ENCODE results near the gene MCAM. TPM values are rescaled to one million over a fixed set of nuclear protein-coding genes. Genes with fewer than 3 reads are reported as not detected.

The MCAM gene
- total and polyA plus RNA-seq, 4 donors = 2.2 to 49.6 (median 9.3) TPM

GRCh38 chr11:119319700-119320239 is 2.8 kb upstream of the MCAM start:
- Histone ChIP-seq H3K9me3 (ENCODE audit: control insufficient read depth in 4 of 4, low read length in 3 of 4) (no peaks in the 10 kb centered on the region), H3K36me3 (ENCODE audit: control insufficient read depth in 4 of 4, insufficient read depth in 3 of 4, low read depth in 1 of 4, low read length in 3 of 4) (no peaks in the 10 kb centered on the region), H3K27me3 (ENCODE audit: control insufficient read depth in 4 of 4, insufficient read depth in 4 of 4, low read length in 3 of 4) (peaks cover 0 to 8% (median 3%) of the 10 kb centered on the region in 4 donors), H3K9ac (ENCODE audit: low read depth in 1 of 2, low read length in 2 of 2) (no peak overlapping the region), H3K27ac (ENCODE audit: low read depth in 1 of 2, low read length in 2 of 2) (peak overlapping the region; percentile 65 to 69), H3K4me3 (ENCODE audit: low read depth in 1 of 3, low read length in 3 of 3) (no peak overlapping the region), H3K4me1 (ENCODE audit: control insufficient read depth in 4 of 4, insufficient read depth in 4 of 4, low read length in 3 of 4) (peaks cover 12 to 37% (median 25%) of the 10 kb centered on the region in 4 donors)
- TF ChIP-seq NR2F2 (IDR thresholded peaks at IDR 0.05) (peak; percentile 73), FOXA1 (IDR thresholded peaks at IDR 0.05) (no peak), MAX (IDR thresholded peaks at IDR 0.05) (no peak), FOXA2 (IDR thresholded peaks at IDR 0.05) (no peak), SP1 (IDR thresholded peaks at IDR 0.05) (peak; percentile 22)
- DNase-seq (ENCODE audit: low spot score) = no peak
- 58% methylated on average over 11 of the region's 11 CpGs for WGBS

DNA sequence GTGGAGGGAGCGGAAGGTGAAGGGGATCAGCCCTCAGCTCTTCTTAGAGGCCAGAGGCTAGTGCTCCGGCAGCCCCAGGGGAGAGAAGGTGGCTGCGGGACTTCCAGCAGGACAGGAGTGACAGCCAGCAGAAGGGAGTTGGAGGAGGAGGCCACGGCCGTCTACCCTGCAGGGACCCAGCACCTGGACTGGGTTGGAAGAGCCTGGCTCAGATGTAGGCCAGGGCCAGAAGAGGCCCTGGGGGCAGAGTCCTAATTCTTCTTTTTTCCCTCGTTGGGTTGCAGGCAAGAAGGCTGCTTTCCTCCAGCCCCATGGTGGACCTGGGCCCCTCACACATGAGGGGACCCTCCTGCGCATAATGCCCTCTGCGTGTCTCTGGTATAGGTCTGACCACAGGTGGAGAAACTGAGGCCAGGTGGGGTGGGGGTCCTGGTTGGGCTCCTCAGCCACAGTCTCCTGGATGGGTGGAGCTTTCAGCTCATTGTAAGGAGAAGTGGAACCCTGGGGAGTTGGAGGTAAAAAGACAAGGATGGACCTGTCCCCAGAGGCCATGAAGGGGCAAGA is 2.3 kb upstream of the MCAM start:
- H3K36me3 ChIP-seq (ENCODE audit: control insufficient read depth in 4 of 4, insufficient read depth in 3 of 4, low read depth in 1 of 4, low read length in 3 of 4) = no peaks in the 10 kb centered on the region
- WGBS = 76% methylated on average over 8 of the region's 8 CpGs
- DNase-seq (ENCODE audit: low spot score) = no peak
- no peak overlapping the region for H3K9ac ChIP-seq (ENCODE audit: low read depth in 1 of 2, low read length in 2 of 2)
- peaks cover 12 to 37% (median 25%) of the 10 kb centered on the region in 4 donors for H3K4me1 ChIP-seq (ENCODE audit: control insufficient read depth in 4 of 4, insufficient read depth in 4 of 4, low read length in 3 of 4)
- no peak overlapping the region for H3K4me3 ChIP-seq (ENCODE audit: low read depth in 1 of 3, low read length in 3 of 3)
- peaks cover 0 to 8% (median 3%) of the 10 kb centered on the region in 4 donors for H3K27me3 ChIP-seq (ENCODE audit: control insufficient read depth in 4 of 4, insufficient read depth in 4 of 4, low read length in 3 of 4)
- peak overlapping the region; percentile 60 to 65 for H3K27ac ChIP-seq (ENCODE audit: low read depth in 1 of 2, low read length in 2 of 2)
- no peak for TF ChIP-seq TAF1 (conservative IDR thresholded peaks at IDR 0.05)
- H3K9me3 ChIP-seq (ENCODE audit: control insufficient read depth in 4 of 4, low read length in 3 of 4) = no peaks in the 10 kb centered on the region

- no peak for DNase-seq (ENCODE audit: low spot score)
- Histone ChIP-seq H3K9ac (ENCODE audit: low read depth in 1 of 2, low read length in 2 of 2) (no peak overlapping the region), H3K36me3 (ENCODE audit: control insufficient read depth in 4 of 4, insufficient read depth in 3 of 4, low read depth in 1 of 4, low read length in 3 of 4) (no peaks in the 10 kb centered on the region), H3K27me3 (ENCODE audit: control insufficient read depth in 4 of 4, insufficient read depth in 4 of 4, low read length in 3 of 4) (peaks cover 0 to 8% (median 3%) of the 10 kb centered on the region in 4 donors), H3K9me3 (ENCODE audit: control insufficient read depth in 4 of 4, low read length in 3 of 4) (no peaks in the 10 kb centered on the region), H3K27ac (ENCODE audit: low read depth in 1 of 2, low read length in 2 of 2) (peak overlapping the region; percentile 60 to 65), H3K4me1 (ENCODE audit: control insufficient read depth in 4 of 4, insufficient read depth in 4 of 4, low read length in 3 of 4) (peaks cover 12 to 37% (median 25%) of the 10 kb centered on the region in 4 donors), H3K4me3 (ENCODE audit: low read depth in 1 of 3, low read length in 3 of 3) (no peak overlapping the region)
- 67% methylated on average over 22 of the region's 22 CpGs for whole genome bisulfite sequencing
- TF ChIP-seq RAD21 (IDR thresholded peaks at IDR 0.05) = no peak
- peak; percentile 20 for TF ChIP-seq NR2F2 (IDR thresholded peaks at IDR 0.05)
- peak; percentile 23 for TF ChIP-seq SP1 (IDR thresholded peaks at IDR 0.05)
Observed at GRCh38 chr11:119318240-119319135, 1.6 kb upstream of the MCAM start.

DNA sequence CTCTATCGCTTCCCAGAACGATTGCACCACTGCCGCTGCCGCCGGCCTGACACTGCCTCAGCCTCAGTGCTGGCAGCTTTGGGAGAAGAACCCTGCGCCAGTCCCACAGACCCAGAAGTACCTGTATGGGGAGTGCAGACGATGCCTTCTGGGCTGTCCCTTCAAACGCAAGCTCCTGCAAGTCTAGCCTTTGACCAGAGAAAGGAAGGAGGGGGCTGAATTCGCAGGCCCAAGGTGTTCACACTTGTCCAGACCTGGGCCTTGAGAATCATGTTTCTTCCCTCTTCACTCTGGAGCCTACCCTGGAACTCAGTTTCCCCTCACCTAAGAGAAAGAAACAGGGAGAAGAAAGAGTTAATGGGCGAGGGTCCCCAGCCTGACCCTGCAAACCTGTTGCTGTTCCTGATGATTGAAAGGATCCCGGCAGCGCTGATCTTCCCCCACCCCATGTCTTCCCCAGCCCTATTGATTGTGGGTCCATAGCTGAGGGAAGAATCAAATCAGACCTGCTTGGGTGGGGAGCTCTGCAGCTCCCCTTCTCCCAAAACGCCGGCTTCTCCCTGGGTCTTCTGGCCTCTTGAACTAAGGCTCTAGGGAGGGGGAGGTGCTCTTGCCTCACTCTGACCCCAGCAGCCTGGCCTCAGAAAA is 786 bp upstream of the MCAM start:
- H3K4me1 ChIP-seq (ENCODE audit: control insufficient read depth in 4 of 4, insufficient read depth in 4 of 4, low read length in 3 of 4) = peaks cover 12 to 37% (median 25%) of the 10 kb centered on the region in 4 donors
- no peaks in the 10 kb centered on the region for H3K9me3 ChIP-seq (ENCODE audit: control insufficient read depth in 4 of 4, low read length in 3 of 4)
- H3K27ac ChIP-seq (ENCODE audit: low read depth in 1 of 2, low read length in 2 of 2) = no peak overlapping the region
- no peak overlapping the region for H3K4me3 ChIP-seq (ENCODE audit: low read depth in 1 of 3, low read length in 3 of 3)
- DNase-seq (ENCODE audit: low spot score) = no peak
- H3K36me3 ChIP-seq (ENCODE audit: control insufficient read depth in 4 of 4, insufficient read depth in 3 of 4, low read depth in 1 of 4, low read length in 3 of 4) = no peaks in the 10 kb centered on the region
- TF ChIP-seq YY1 (IDR thresholded peaks at IDR 0.05) (no peak), HNF4A (conservative IDR thresholded peaks at IDR 0.05) (no peak), FOXA1 (IDR thresholded peaks at IDR 0.05) (no peak), NR2F2 (IDR thresholded peaks at IDR 0.05) (no peak), TAF1 (conservative IDR thresholded peaks at IDR 0.05) (no peak), GABPA (IDR thresholded peaks at IDR 0.05 in 1 of 2, conservative IDR thresholded peaks at IDR 0.05 in 1 of 2) (no peak), ATF3 (IDR thresholded peaks at IDR 0.05) (no peak), RXRA (IDR thresholded peaks at IDR 0.05) (no peak), SP1 (IDR thresholded peaks at IDR 0.05) (no peak)
- TF ChIP-seq, protein P1, sequence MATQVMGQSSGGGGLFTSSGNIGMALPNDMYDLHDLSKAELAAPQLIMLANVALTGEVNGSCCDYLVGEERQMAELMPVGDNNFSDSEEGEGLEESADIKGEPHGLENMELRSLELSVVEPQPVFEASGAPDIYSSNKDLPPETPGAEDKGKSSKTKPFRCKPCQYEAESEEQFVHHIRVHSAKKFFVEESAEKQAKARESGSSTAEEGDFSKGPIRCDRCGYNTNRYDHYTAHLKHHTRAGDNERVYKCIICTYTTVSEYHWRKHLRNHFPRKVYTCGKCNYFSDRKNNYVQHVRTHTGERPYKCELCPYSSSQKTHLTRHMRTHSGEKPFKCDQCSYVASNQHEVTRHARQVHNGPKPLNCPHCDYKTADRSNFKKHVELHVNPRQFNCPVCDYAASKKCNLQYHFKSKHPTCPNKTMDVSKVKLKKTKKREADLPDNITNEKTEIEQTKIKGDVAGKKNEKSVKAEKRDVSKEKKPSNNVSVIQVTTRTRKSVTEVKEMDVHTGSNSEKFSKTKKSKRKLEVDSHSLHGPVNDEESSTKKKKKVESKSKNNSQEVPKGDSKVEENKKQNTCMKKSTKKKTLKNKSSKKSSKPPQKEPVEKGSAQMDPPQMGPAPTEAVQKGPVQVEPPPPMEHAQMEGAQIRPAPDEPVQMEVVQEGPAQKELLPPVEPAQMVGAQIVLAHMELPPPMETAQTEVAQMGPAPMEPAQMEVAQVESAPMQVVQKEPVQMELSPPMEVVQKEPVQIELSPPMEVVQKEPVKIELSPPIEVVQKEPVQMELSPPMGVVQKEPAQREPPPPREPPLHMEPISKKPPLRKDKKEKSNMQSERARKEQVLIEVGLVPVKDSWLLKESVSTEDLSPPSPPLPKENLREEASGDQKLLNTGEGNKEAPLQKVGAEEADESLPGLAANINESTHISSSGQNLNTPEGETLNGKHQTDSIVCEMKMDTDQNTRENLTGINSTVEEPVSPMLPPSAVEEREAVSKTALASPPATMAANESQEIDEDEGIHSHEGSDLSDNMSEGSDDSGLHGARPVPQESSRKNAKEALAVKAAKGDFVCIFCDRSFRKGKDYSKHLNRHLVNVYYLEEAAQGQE (IDR thresholded peaks at IDR 0.05) = no peak
- TF ChIP-seq, protein P2, sequence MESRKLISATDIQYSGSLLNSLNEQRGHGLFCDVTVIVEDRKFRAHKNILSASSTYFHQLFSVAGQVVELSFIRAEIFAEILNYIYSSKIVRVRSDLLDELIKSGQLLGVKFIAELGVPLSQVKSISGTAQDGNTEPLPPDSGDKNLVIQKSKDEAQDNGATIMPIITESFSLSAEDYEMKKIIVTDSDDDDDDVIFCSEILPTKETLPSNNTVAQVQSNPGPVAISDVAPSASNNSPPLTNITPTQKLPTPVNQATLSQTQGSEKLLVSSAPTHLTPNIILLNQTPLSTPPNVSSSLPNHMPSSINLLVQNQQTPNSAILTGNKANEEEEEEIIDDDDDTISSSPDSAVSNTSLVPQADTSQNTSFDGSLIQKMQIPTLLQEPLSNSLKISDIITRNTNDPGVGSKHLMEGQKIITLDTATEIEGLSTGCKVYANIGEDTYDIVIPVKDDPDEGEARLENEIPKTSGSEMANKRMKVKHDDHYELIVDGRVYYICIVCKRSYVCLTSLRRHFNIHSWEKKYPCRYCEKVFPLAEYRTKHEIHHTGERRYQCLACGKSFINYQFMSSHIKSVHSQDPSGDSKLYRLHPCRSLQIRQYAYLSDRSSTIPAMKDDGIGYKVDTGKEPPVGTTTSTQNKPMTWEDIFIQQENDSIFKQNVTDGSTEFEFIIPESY (IDR thresholded peaks at IDR 0.05) = no peak
- WGBS = 52% methylated on average over 14 of the region's 14 CpGs
- no peak overlapping the region for H3K9ac ChIP-seq (ENCODE audit: low read depth in 1 of 2, low read length in 2 of 2)
- H3K27me3 ChIP-seq (ENCODE audit: control insufficient read depth in 4 of 4, insufficient read depth in 4 of 4, low read length in 3 of 4) = peaks cover 0 to 8% (median 3%) of the 10 kb centered on the region in 4 donors
